ENCODE results near the gene NCK2. TPM values are rescaled to one million over a fixed set of nuclear protein-coding genes. Genes with fewer than 3 reads are reported as not detected.

Gene NCK2
- polyA plus RNA-seq, 1 donor: 90.5 TPM

- DNase-seq: no peak
Observed at GRCh38 chr2:105814291-105814940, 69.7 kb downstream of the NCK2 start.

DNA sequence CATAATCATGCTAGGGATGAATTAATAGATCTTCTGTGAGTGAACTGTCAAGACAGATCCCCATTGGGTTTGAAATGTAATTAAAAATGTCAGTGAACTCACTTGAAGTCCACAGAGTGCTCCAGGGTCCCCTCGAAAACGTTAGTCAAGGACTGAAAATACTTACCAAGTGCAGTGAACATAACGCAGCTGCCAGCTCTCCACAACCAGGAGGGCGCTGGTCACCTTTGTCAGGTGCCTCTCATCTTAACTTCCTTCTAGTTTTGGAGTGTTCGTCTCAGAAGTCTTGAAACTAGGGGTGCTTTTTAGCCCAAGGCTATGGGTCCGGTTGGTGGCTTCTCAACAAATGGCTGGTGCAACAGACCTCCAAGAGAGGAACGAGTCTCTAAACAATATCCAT lies 70.7 kb downstream of the NCK2 start:
- DNase-seq: no peak

DNA sequence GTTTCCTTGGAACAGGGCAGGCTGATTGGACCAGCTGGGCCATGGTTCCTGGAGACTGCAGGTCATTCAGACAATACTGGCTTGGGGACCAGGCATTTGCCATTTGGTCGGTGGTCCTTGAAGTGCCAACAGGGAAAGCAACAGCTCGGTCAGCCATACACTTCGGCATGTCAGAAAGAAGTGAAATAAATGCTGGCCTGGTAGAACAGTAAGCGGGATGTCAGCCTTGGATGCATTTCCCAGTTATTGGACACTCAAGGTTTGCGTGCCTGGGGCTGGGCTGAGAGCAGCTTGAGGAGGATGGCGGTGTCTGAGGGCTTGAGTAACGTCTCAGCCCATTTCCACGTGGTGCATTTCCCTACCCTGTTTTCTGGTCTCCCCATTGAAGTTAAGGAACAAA lies 75.4 kb downstream of the NCK2 start:
- DNase-seq: no peak

DNA sequence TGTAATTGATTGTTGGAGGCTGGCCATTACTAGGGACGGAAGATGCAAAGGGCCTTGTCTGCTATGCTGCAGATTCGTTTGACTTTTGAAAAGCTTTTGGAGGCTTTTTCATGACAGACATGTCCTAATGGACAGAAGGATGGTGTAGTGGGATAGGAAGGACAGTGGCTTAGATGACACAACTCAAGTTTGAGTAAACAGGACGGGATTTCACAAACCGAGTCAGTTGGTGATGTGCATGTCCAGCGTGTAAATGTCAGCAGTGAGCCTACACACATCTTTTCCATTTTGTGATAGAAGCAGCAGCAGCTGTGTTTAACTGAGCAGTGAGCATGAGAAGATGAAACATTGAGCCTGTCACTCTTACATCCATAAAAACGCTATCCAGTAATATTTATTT lies 76.0 kb downstream of the NCK2 start:
- DNase-seq: no peak

DNA sequence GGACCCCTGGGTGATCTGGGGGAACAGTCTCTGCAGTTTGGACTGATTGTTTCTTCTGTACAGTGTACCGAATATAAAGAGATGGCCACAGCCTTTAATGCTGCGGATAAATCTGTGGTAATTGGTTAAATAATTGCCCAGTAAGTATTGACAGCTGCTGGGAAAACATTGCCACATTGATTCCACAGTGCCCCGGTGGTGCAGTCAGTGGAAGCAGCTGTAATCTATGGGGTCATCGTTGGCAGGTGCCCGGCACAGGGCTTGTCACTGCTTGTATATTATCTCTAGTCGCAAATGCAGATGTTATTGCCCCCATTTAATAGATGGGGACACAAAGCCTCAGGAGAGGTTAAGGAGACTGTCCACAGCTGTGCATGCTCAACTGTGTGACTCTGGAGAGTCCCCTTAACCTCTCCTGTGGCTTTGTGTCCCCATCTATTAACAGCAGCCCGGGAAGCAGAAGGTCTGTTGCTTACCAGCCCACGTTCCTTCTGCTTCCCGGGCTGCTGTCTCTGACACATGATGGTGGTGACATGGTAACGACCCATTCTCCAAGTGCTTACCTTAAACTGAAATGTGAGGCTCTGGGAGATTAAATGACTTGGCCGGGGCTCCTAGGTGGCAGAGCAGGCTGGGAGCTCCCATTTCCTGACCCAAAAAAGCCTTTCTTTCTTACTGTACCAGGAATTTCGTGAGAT lies 76.9 kb downstream of the NCK2 start:
- DNase-seq: no peak

GRCh38 chr2:105822186-105822585 lies 77.5 kb downstream of the NCK2 start:
- no peak for DNase-seq

- no peak for DNase-seq
Observed at GRCh38 chr2:105824446-105824845, 79.7 kb downstream of the NCK2 start.

DNA sequence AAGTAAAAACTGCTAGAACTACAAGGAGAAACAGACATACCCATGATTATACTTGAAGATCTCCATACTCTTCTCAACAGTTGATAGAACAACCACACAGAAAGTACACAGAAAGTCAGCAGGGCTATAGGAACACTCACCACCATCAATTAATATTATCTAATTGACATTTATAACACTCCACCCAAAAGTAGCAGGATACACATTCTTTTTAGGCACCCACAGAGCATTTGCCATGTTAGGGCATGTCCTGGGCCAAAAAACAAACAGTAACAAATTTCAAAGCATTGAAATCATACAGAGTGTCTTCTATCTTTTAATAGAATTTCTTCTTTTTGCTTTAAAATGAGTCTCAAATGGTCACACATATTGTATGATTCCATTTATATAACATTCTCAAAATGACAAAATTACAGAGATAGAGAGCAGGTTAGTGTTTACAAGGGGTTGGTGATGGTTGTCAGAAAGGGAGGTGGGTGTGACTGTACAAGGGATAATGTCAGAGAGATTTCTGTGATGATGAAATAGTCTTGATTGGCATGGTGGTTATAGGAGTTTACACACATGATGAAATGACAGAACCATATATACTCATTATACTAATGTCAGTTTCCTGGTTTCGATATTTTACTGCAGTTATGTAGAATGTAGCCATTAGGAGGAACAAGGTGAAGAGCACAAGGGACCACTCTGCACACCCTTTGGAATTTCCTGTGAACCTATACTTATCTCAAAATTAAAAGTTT lies 82.8 kb downstream of the NCK2 start:
- no peak for DNase-seq

- no peak for DNase-seq
Observed at GRCh38 chr2:105828558-105828957, 83.8 kb downstream of the NCK2 start.

DNA sequence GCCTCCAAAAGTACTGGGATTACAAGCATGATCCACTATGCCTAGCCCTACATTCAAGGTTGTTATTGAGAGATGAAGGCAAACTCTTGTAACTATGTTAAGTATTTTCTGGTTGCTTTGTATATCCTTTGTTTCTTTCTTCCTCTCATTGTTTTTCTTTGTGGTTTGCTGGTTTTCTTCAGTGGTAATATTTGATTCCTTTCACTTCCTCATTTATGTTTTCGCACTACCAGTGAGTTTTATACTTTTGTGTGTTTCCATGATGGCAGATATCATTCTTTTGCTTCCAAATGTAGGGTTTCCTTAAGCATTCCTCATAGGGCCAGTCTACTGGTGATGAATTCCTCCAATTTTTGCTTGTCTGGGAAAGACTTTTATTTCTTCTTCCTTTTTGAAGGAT lies 90.2 kb downstream of the NCK2 start:
- DNase-seq: no peak

GRCh38 chr2:105836341-105836740 lies 91.6 kb downstream of the NCK2 start:
- DNase-seq: no peak

GRCh38 chr2:105836840-105837692 lies 92.4 kb downstream of the NCK2 start:
- DNase-seq: no peak

DNA sequence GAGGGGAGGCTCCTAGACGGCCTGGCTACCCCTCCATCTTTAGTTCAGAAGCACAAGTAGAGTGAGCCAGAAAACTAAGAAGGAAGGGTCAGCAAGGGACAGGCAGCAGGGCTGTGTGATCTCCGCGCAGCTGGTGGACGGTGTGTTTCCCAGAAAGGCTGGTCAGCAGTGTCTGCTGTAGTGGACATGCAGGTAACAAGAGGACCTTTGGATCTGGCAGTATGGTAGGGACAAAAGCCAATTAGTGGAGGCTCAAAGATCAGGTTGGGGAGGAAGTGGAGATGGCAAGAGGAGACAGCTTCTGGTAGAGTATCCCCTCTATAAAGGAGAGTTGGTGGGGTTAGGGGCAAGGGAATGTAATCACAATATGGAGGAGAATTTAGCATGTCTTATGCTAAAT lies 95.1 kb downstream of the NCK2 start:
- DNase-seq: no peak

- no peak for DNase-seq
Observed at GRCh38 chr2:105840933-105841332, 96.2 kb downstream of the NCK2 start.

- DNase-seq: no peak
Observed at GRCh38 chr2:105841551-105841950, 96.8 kb downstream of the NCK2 start.

DNA sequence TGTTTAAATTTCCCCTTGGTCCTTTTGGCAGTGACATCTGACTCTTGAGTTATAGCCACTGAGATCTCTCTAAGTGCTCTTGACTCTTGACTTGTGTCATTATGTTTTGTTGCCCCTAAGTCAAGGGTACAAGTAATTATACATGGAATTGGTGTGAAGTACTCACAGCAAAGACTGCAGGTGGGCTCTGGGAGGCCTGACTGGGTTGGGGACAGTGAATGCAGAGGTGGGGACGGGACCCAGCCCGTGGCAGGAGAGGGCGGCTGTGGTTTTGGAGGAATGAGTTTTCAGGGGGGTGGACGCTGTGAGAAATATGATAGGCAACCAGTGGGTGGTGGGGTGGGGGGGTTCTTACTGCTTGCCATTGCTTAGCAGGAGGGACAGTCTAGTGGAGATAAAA lies 97.8 kb downstream of the NCK2 start:
- no peak for DNase-seq

- no peak for DNase-seq
Observed at GRCh38 chr2:105843476-105844374, 99.0 kb downstream of the NCK2 start.

DNA sequence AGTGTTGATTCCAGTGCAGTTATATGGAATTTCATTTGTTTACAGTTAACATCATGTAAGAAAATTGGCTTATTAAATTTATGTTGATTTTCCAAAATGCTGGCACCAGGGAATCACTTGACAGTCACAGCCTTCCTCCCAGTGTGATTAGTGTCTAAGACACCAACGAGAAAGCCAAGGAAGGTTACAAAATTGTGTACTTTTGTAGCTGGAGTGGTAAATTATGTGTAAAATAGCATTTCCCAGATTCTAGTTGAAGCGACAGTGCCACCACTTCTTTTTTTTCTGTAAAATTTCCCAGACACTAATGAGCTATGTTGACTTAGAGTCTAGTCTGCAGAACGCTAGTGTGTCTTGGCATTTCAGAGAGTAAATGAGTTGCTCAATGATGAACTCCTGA lies 101.3 kb downstream of the NCK2 start:
- no peak for DNase-seq

GRCh38 chr2:105847056-105847455 lies 102.3 kb downstream of the NCK2 start:
- no peak for DNase-seq

DNA sequence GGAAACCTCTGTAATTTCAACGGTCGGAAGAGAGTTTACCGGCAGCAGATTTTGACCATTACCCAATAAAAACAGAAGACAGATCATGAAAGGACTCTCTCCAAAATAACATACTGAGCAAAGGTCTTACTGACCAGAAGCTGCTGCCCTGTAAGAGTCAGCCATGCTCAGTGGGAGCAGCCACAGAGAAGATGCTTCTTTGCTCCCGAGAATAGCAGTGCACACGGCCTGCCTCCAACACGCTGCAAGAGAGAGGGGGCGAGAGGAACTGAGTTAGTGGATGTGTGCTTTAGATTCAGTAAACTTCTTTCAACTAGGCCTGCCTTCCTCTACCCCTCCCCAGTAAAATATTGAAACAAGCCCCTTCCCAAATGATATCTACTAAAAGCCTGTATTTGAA lies 103.7 kb downstream of the NCK2 start:
- no peak for DNase-seq

- DNase-seq: no peak
Observed at GRCh38 chr2:105849431-105850179, 104.9 kb downstream of the NCK2 start.

Measured in hindlimb muscle (tissue), 1 donor.